ENCODE data around the gene CYP4F8.

Gene CYP4F8

DNA sequence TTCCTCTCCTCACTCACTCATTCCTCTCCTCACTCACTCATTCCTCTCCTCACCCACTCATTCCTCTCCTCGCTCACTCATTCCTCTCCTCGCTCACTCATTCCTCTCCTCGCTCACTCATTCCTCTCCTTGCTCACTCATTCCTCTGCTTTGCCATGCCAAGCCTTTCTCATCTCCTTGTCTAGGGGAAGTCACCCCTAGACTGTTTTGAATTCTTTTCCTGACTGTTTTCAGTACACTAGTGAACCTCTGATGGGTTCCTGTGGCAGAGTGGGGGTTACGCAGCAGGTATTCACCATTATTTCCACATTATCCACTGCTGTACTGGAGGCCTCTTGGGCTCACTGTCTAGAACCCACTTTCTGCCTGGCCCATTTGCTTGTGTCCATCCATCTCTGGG is 1.2 kb downstream of the CYP4F8 start:
- in situ Hi-C loops (cut with MboI; ENCODE audit: low sequenced_read_pairs): no loop called here

DNA sequence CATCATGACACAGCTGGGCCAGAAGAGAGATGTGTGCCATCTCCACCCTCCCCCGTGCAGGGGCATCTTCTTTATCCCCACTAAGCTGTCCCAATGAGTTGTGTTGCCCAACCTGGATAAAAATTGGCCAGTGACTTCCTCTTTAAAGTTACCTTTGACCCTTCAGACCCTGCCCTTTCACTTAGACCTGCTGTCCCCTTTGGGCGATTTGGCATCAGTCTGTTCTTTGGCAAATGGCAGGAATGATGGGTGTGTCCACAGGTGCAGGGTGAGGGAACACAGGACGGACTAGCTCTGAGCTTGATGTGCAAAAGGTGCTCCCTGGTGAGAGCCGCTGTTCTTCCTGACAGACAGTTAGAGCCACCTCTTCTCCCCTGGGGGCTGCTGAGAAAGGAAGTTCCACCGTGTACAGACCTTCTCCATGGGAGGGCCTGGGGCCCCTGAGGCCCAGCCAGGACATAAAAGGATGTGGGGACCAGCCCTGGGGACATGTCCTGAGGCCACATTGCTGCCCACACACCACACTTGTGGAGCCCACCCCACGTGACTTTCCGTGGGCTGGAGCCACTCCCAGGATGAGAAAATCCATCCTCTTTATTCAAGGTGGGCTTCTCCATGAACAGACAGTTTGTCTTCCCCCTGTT is 1.7 kb downstream of the CYP4F8 start:
- in situ Hi-C loops (cut with MboI; ENCODE audit: low sequenced_read_pairs): no loop called here

DNA sequence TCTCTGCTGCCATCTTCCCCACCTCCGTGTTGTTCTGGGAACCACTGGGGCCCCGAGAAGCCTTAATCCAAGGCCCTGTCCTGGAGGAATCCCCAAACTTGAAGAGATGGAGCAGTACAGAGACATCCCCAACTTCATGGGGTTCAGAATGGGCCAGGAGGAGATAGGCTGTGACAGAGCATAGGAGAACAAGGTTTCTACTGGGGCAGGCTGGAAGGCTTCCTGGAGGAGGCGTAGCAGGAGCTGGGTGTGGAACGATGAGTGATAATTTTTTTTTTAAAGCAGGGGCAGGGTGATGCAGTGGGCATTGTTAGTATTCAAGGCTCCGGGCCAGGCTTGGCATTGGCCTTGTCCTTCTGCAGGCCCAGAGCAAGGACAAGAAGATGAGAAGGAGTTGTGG is 3.3 kb downstream of the CYP4F8 start:
- in situ Hi-C loops (cut with MboI; ENCODE audit: low sequenced_read_pairs): no loop called here

DNA sequence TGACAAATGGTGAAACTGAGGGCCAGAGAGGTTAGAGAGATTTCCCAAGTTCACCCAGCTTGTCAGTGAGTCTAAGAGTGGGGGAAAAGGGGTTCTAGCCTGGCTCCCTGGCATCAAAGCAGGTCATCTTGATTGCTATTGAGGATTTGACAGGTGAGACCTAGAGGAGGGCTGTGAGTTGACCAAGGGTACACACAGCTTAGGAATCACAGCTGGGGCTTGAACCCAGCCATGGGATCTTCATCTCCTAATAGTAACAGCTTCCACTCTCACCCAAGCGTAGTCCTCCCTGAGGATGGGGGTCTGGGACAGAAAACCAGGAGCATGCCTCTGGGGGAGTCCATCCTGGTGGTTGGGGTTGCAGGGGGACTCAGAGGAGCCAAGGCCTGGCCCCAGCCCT is 6.8 kb downstream of the CYP4F8 start:
- in situ Hi-C loops (cut with MboI; ENCODE audit: low sequenced_read_pairs): no loop called here

DNA sequence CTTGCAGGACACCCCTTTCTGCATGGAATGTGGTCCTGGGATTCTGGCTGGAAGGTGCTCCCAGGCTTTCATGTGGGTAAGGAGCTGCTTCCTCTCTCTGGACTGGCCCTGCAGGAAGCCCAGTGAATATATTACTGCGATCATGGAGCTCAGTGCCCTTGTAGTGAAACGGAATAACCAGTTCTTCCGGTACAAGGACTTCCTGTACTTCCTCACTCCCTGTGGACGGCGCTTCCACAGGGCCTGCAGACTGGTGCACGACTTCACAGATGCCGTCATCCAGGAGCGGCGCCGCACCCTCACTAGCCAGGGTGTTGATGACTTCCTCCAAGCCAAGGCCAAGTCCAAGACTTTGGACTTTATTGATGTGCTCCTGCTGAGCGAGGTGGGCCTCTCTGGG is 8.0 kb downstream of the CYP4F8 start:
- in situ Hi-C loops (cut with MboI; ENCODE audit: low sequenced_read_pairs): no loop called here

DNA sequence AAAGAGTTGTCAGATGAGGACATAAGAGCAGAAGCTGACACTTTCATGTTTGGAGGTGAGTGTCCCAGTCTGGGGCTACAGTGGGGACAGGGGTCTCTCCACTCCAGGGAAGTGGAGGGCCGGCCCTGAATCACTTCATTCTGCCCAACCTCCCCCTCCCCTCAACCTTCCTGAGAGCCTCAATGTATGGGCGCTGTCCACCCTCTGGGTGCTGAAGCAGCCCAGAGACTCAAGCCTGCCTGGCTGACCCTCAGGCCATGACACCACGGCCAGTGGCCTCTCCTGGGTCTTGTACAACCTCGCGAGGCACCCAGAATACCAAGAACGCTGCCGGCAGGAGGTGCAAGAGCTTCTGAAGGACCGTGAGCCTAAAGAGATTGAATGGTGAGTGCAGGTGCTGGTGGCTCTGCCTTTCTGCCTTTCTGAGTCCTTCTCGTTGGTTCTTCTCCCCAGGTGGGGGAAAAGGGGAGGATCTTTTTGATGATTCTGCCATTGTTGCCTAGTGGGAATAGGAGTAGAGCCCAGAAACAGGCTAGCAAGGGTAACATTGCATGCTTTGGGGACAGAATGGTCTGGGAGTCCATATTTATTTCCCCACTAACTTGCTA is 8.8 kb downstream of the CYP4F8 start:
- in situ Hi-C loops (cut with MboI; ENCODE audit: low sequenced_read_pairs): no loop called here

DNA sequence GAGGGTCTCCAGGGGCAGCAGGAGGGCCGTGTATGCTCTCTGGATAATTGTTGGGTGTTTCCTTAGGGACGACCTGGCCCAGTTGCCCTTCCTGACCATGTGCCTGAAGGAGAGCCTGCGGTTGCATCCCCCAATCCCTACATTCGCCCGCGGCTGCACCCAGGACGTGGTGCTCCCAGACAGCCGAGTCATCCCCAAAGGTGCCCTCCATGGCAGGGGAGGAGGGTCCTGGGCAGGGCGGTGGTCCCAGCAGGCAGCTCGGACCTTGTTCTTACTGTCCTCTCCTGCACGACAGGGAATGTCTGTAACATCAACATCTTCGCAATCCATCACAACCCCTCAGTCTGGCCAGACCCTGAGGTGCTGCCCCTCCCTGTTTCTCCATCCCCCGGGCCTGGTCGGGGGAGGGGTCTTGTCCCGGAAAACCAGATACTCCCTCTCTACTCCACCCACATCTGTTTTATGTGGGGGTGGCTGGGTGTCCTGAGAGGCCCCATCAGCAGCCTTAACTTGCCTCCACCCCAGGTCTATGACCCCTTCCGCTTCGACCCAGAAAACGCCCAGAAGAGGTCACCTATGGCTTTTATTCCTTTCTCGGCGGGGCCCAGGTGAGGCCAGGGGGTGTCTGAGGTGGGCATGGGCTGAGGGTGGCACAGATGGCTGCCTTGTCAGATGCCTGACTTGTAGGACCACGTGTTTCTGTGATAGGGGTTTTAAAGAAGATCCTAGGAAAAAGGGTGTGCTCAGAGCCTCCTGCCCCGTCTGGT is 13.4 kb downstream of the CYP4F8 start:
- in situ Hi-C loops (cut with MboI; ENCODE audit: low sequenced_read_pairs): no loop called here

DNA sequence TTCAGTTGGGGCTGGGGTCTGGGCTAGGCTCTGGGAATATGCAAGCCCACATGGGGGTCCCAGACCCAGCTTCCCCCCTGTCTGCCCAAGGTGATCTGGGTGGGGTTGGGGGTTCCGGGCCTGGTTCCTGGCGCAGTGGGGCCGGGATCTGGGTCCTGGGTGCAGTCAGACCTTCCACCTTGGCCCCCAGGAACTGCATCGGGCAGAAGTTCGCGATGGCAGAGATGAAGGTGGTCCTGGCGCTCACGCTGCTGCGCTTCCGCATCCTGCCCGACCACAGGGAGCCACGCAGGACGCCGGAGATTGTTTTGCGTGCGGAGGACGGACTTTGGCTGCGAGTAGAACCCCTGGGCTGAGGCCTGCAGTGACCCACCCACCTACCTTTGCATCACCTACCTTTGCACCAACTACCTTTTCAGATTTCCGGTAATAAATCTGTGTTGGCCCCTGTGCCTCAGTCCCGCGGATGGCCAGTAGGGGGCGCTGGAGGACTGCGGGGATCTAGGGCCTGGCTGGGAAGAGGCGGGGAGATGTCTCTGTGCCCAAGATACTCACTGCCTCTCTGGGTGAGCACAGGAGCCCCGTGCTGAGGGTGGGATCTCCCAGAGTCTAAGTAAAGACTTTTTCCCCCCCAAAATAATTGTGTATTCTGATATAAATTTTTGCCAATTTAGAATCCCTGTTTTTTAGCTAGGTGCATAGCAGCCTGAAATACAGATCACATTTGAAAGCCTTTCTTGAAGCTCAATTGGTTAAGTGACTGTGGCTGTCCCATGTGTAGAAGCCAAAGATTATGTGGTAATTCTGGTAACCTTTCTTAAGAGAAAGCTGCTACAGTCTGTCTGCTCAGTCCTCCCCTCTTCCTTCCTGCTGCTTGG is 14.2 kb downstream of the CYP4F8 start:
- in situ Hi-C loops (cut with MboI; ENCODE audit: low sequenced_read_pairs): no loop called here

DNA sequence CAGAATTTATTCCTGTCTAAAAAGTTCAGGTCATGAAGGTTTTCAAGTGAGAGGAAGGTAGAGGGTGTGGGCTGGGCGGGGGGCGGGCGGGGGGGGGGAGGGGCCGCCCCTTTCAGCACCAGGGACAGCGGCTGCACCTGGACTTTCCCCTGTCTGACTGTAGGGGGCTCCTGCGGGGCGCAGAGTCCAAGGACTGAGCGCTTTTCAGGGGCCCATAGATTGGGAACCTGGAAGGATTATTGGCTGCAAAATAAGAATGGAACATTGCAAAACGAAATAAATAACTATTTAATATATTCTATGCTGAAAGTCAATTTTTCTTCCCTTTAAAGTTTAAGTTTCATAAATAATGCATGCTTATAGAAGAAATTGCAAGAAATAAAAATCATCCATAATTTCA is 16.8 kb downstream of the CYP4F8 start:
- in situ Hi-C loops (cut with MboI; ENCODE audit: low sequenced_read_pairs): no loop called here

DNA sequence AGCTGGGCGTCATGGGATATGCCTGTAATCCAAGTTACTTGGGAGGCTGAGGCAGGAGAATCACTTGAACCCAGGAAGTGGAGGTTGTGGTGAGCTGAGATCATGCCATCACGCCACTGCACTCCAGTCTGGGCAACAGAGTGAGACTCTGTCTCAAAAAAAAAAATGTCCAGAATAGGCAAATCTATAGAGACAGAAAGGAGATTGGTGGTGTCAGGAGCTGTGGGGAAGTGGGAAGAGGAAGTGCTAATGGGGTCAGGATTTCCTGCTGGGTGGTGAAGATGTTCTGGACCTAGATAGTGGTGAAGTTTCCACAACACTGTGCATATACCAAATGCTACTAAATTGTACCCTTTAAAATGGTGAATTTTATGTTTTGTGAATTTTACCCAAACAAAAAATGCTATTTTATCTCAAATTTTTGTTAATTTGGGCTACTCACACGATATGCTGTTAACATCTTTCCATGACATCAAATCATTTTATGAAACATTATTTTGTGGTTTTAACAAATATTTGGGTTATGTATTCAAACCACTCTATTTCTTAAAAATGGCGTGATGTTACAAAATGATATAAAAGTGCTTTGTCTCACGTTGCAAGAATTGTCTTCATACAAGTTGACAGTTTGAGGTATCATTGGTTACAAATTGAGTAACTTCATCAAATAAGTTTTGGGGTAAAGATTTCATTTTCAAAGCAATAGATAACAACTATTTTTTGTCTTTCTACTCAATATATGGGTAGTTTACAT is 18.2 kb downstream of the CYP4F8 start:
- in situ Hi-C loops (cut with MboI; ENCODE audit: low sequenced_read_pairs): no loop called here

DNA sequence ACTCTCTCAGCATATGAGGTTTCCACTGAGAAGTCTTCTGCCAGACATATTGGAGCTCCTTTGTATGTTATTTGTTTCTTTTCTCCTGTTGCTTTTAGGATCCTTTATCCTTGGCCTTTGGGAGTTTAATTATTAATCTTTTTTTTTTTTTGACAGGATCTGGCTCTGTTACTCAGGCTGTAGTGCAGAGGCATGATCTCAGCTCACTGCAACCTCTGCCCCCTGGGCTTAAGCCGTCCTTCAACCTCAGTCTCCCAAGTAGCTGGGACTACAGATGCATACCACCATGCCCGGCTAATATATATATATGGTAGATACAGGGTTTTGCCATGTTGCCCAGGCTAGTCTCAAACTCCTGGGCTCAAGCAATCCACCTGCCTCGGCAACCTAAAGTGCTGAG is 19.1 kb downstream of the CYP4F8 start:
- in situ Hi-C loops (cut with MboI; ENCODE audit: low sequenced_read_pairs): no loop called here

DNA sequence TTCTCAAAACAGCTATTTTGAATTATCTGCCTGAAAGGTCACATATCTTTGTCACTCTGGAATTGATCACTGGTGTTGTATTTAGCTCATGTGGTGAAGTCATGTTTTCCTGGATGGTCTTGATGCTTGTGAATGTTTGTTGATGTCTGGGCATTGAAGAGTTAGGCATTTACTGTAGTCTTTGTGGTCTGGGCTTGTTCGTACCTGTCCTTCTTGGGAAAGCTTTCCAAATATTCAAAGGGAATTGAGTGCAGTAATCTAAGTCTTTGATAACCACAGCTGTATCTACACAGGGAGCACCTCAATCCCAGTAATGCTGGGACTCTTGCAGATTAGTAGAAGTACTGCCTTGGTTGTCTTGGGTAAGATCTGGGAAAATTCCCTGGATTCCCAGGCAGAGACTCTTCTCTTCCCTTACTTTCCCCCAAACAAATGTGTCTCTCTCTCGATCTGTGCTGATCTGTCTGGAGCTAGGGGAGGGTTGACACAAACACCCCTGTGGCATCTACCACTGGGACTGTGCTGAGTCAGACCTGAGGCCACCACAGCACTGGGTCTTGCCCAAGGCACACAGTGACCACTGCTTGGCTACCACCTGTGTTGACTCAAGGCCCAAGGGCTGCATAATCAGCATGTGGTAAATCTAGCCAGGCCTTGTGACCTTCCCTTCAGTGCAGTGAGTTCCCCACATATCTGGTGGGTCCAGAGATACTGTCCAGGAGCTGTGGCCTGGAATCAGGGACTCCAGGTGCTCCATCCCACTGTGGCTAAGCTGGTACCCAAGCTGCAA is 20.2 kb downstream of the CYP4F8 start:
- in situ Hi-C loops (cut with MboI; ENCODE audit: low sequenced_read_pairs): no loop called here

DNA sequence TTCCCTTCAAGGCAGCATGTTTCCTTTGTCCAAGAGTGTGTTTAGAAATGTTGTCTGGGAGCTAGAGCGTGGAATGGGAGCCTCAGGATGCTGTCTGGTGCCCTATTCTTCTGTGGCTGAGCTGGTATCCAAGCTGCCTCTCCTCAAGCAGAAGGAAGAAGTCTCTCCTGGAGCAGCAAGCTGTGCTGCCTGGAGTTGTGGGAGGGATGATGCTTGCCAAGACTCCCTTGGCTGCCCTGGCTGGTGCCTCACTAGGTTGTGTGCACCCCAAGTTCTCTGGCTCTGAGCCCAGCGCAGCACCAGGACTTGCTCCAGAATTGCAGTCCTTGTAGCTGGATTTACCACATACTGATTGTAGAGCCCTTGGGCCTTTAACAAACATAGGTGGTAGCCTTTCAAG is 21.0 kb downstream of the CYP4F8 start:
- in situ Hi-C loops (cut with MboI; ENCODE audit: low sequenced_read_pairs): no loop called here

DNA sequence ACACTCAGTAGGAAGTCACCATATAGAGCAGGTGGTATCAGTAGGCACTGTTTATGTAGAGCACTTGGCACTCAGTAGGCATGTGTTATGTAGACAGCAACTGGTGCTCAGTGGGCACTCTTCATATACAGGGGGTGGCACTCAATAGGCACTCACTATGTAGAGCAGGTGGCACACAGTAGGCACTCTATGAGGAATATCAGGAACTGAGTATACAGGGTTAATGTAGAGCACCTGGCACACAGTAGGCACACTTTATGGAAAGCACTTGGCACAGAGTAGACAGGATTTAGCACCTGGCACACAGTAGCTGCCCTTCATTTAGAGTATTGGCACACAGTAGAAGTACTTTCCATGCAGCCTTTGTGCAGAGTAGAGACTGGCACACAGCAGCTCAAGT is 24.6 kb downstream of the CYP4F8 start:
- in situ Hi-C loops (cut with MboI; ENCODE audit: low sequenced_read_pairs): no loop called here

DNA sequence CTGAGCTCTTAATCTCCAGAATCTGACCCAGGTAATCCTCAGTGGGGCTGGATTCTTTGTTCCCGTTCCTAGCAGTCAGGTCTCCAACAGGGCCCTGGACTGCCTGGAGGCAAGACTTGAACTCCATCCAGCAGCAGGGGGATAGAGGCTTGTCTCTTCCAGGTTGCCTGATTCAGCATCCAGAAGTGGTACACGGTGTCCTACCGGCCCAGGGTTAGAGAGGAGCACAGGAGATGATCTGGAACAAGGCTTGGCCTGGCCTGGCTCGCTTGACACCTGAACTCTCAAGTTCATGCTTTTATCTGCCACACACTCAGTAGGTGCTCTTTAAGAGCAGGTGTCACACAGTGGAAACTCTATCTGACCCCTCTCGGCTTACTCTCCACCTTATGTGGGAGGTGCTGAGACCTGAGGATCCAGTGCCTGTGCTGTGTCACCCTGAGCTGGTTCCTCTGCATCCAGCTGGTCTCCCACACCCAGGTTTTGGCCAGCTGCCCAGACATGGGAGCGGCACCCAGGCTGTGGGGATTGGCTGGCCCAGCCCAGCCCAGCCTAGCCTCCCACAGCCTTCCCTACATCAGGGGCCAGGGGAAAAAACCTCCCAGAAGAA is 25.4 kb downstream of the CYP4F8 start, which contains the start of gene CYP4F3:
CYP4F3 (plus strand) TSS at position 604 of the 610 bp plus-strand sequence. CDS start 519 bp downstream, outside the sequence.
- in situ Hi-C loops (cut with MboI; ENCODE audit: low sequenced_read_pairs): no loop called here

DNA sequence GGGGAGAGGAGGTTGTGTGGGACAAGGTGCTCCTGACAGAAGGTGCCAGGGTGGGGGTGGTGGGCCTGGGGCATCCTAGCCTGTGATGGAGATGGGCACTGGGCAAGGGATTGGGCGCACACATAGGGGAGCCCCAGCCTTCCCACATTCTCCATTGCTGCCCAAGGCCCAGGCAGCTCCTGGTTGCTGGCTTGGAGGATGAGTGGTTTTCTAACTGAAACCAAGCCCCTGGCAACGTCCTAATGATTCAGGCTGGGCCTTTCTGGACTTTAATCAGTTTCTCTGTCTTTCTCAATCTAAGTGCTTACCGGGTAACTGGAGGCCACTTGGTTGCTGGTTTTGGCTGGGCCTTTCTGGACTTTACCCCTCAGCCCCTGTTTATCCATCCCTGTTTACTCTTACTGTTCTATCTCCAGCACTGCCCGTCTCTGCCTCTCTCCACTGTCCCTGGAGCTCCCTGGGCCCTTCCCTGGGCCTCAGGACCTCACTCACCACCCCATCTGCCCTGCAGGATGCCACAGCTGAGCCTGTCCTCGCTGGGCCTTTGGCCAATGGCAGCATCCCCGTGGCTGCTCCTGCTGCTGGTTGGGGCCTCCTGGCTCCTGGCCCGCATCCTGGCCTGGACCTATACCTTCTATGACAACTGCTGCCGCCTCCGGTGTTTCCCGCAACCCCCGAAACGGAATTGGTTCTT is 26.0 kb downstream of the CYP4F8 start:
- in situ Hi-C loops (cut with MboI; ENCODE audit: low sequenced_read_pairs): no loop called here

DNA sequence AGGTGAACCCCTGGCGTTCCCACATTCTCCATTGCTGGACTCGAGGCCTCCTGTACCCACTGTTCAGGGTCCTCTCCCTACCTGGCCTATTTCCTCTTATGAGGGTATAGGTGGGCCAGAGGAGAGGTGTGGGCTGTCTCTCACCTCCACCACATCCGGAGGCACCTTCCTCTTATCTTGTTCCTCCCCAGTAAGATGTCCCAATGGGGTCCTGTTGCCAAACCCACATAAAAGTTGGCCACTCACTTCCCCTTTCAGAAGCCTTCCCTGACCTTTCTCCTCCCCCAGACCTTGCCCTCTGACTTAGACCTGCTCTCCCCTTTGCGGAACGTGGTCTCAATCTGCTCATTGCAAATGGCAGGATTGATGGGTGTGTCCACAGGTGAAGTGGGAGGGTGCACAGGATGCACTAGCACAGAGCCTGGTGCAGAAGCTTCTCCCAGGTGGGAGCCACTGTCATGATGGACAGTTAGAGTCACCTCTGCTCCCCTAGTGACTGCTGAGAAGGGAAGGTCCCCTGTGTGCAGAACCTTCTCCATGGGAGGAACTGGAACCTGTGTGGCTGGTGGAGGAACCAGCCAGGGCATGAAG is 27.0 kb downstream of the CYP4F8 start:
- in situ Hi-C loops (cut with MboI; ENCODE audit: low sequenced_read_pairs): no loop called here

DNA sequence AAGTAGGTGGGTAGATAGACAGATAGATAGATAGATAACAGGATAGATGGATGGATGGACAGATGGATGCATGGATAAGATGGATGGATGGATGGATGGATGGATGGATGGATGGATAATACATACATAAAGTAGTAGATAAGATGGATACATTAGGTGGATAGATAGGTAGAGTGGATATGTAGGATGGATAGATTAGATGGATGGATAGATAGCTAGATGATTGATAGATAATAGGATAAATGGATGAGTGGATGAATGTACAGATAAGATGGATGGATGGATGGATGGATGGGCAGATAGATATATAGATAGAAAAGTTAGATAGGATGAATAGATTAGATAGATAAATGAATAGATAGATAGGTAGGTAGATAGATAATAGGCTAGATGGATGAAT is 27.8 kb downstream of the CYP4F8 start:
- in situ Hi-C loops (cut with MboI; ENCODE audit: low sequenced_read_pairs): no loop called here
